IMR-90 (cell line): ENCODE measurements around the gene TSN. TPM values are rescaled to one million over a fixed set of nuclear protein-coding genes. Genes with fewer than 3 reads are reported as not detected.
"Not testable (repeated sequence)": the region's sequence is repeated elsewhere in the genome, so short reads cannot be mapped to it uniquely, and the experiment has no call there.

Experiments used
- ATAC-seq: fragments of 200-7000 bp; cut with Tn5 transposase; 2 replicates; pipeline ENCODE4 v1.9.1; 2020; ENCODE audit warnings: low read depth, mild to moderate bottlenecking, moderate library complexity
- BruUV-seq: library from RNA; stranded (reverse); fragments of 400-500 nt; replicated peaks from 2 replicates; lab custom pipeline; 2021; lab: Mats Ljungman, UMichigan
- CTCF ChIA-PET: fragments of 300-600 bp; formaldehyde crosslinking; extraction: SDS; loops from one replicate; lab custom pipeline; 2021; ENCODE audit warnings: antibody characterized with exemption; lab: Yijun Ruan, JAX
- POLR2A ChIA-PET: fragments of 300-600 bp; sonication (Branson Sonifier 250); formaldehyde crosslinking; loops from one replicate; lab custom pipeline; 2022; ENCODE audit warnings: antibody characterized with exemption; ENCODE audit not compliant: unreplicated experiment; lab: Charles Lee
- DNase-seq: peaks from one replicate; pipeline ENCODE4 v3.0.0; 2013
- H2AFZ ChIP-seq: replicated peaks from 2 replicates; pipeline ENCODE3; 2013; ENCODE audit warnings: low read length, mild to moderate bottlenecking; ENCODE audit not compliant: poor library complexity
- H2AK5ac ChIP-seq: 2 replicates; pipeline ENCODE4 v1.6.1; 2013; ENCODE audit warnings: low read depth, low read length, inconsistent platforms
- H2AK9ac ChIP-seq: replicated peaks from 2 replicates; pipeline ENCODE3; 2013; ENCODE audit warnings: mild to moderate bottlenecking, low read depth, low read length, moderate library complexity; ENCODE audit not compliant: poor library complexity
- H2BK120ac ChIP-seq: 2 replicates; pipeline ENCODE4 v1.6.1; 2013; ENCODE audit warnings: low read depth, low read length, inconsistent platforms
- H2BK15ac ChIP-seq: 3 replicates; pipeline ENCODE4 v1.6.1; 2013; ENCODE audit warnings: low read depth, low read length, inconsistent platforms
- H2BK20ac ChIP-seq: 2 replicates; pipeline ENCODE4 v1.6.1; 2013; ENCODE audit warnings: low read depth, mild to moderate bottlenecking, inconsistent platforms, low read length, moderate library complexity
- H2BK5ac ChIP-seq: 2 replicates; pipeline ENCODE4 v1.6.1; 2013; ENCODE audit warnings: mild to moderate bottlenecking, low read depth, low read length, inconsistent platforms; ENCODE audit not compliant: poor library complexity, severe bottlenecking
- H3K14ac ChIP-seq: replicated peaks from 2 replicates; pipeline ENCODE4 v1.6.1; 2013; ENCODE audit warnings: low read depth, low read length, inconsistent platforms
- H3K18ac ChIP-seq: 2 replicates; pipeline ENCODE4 v1.6.1; 2013; ENCODE audit warnings: low read depth, low read length, control low read depth
- H3K23ac ChIP-seq: 2 replicates; pipeline ENCODE4 v1.6.1; 2013; ENCODE audit warnings: low read depth, low read length, inconsistent platforms
- H3K27ac ChIP-seq: 2 replicates; pipeline ENCODE4 v1.5.1; 2013; ENCODE audit warnings: mild to moderate bottlenecking, control low read depth, low read length; ENCODE audit not compliant: insufficient read depth
- H3K27me3 ChIP-seq: 2 replicates; pipeline ENCODE4 v1.6.1; 2013; ENCODE audit warnings: low read length; ENCODE audit not compliant: control insufficient read depth, insufficient read depth
- H3K36me3 ChIP-seq: 2 replicates; pipeline ENCODE4 v1.6.1; 2013; ENCODE audit warnings: low read length, mixed read lengths; ENCODE audit not compliant: control insufficient read depth, insufficient read depth
- H3K4ac ChIP-seq: 2 replicates; pipeline ENCODE4 v1.6.1; 2013; ENCODE audit warnings: low read depth, low read length, inconsistent platforms
- H3K4me1 ChIP-seq: 2 replicates; pipeline ENCODE4 v1.6.1; 2013; ENCODE audit warnings: low read length, mixed read lengths; ENCODE audit not compliant: control insufficient read depth, insufficient read depth
- H3K4me2 ChIP-seq: 2 replicates; pipeline ENCODE4 v1.6.1; 2013; ENCODE audit warnings: low read depth, mild to moderate bottlenecking, control low read depth, low read length, moderate library complexity
- H3K4me3 ChIP-seq: 2 replicates; pipeline ENCODE4 v1.5.1; 2013; ENCODE audit warnings: low read depth, mild to moderate bottlenecking, control low read depth, low read length, moderate library complexity; ENCODE audit not compliant: insufficient read depth
- H3K56ac ChIP-seq: 2 replicates; pipeline ENCODE4 v1.6.1; 2013; ENCODE audit warnings: low read length, inconsistent platforms; ENCODE audit not compliant: insufficient read depth; ENCODE audit errors: extremely low read depth
- H3K79me1 ChIP-seq, 2 experiments: 2 replicates each; pipeline ENCODE4 v1.6.1; 2013; ENCODE audit warnings: low read length in 2 of 2, inconsistent platforms in 1 of 2, low read depth in 1 of 2
- H3K9ac ChIP-seq: 2 replicates; pipeline ENCODE4 v1.6.1; 2013; ENCODE audit warnings: low read depth, low read length, control low read depth
- H3K9me1 ChIP-seq: 2 replicates; pipeline ENCODE4 v1.6.1; 2013; ENCODE audit warnings: low read length, inconsistent platforms; ENCODE audit not compliant: insufficient read depth
- H3K9me3 ChIP-seq: 2 replicates; pipeline ENCODE4 v1.6.1; 2013; ENCODE audit warnings: low read length; ENCODE audit not compliant: control insufficient read depth, insufficient read depth
- H4K20me1 ChIP-seq: 2 replicates; pipeline ENCODE4 v1.6.1; 2013; ENCODE audit warnings: low read length, inconsistent platforms; ENCODE audit not compliant: insufficient read depth
- H4K5ac ChIP-seq: 2 replicates; pipeline ENCODE4 v1.6.1; 2013; ENCODE audit warnings: mild to moderate bottlenecking, low read depth, low read length, control low read depth
- H4K8ac ChIP-seq, 2 experiments: 2 replicates each; pipeline ENCODE4 v1.6.1; 2013; ENCODE audit warnings: low read depth in 2 of 2, low read length in 2 of 2, control low read depth in 1 of 2, inconsistent platforms in 1 of 2
- H4K91ac ChIP-seq: 2 replicates; pipeline ENCODE4 v1.6.1; 2013; ENCODE audit warnings: low read depth, low read length, inconsistent platforms; ENCODE audit not compliant: insufficient read depth
- MAZ ChIP-seq: IDR thresholded peaks from 2 replicates; pipeline ENCODE4 v1.6.1; 2012; ENCODE audit warnings: low read depth, mild to moderate bottlenecking, low read length, improper control_type of control experiment, moderate library complexity, borderline replicate concordance
- POLR2A ChIP-seq: IDR thresholded peaks from 2 replicates; pipeline ENCODE4 v1.6.1; 2012; ENCODE audit warnings: mild to moderate bottlenecking, low read depth, low read length
- WGBS, 2 experiments: methylation state at CpG; one replicate each; pipeline versions ENCODE4 v1.1.5 to v1.1.7; 2013; ENCODE audit warnings: missing lambda C conversion rate in 2 of 2; ENCODE audit not compliant: insufficient read length in 1 of 2; ENCODE audit errors: extremely low coverage in 2 of 2; 5-methylcytosine and 5-hydroxymethylcytosine counted together
- dilution Hi-C: fragments of 300-500 bp; cut with HindIII; formaldehyde crosslinking; loops from one replicate; pipeline ENCODE4 v1.14.3; 2018; ENCODE audit warnings: low sequenced_read_pairs; ENCODE audit not compliant: unreplicated experiment
- in situ Hi-C: fragments of 300-500 bp; cut with MboI; formaldehyde crosslinking; loops from 3 replicates; pipeline ENCODE4 v1.14.3; 2019; ENCODE audit warnings: low sequenced_read_pairs, inconsistent platforms, mixed read lengths
- intact Hi-C: fragments of 100-400 bp; cut with micrococcal nuclease; formaldehyde crosslinking; loops from 2 replicates; pipeline ENCODE4 v1.10.0; 2022
- polyA plus RNA-seq, 3 experiments: library from polyadenylated mRNA; depleted of rRNA; stranded (reverse); fragments of >200 nt; gene quantifications; 2 replicates each; pipeline ENCODE4 v1.2.3, GENCODE V29; 2012; ENCODE audit warnings: low replicate concordance in 1 of 3
- total RNA-seq: library from RNA; depleted of rRNA; stranded (reverse); fragments of >200 nt; gene quantifications from 2 replicates; pipeline ENCODE4 v1.2.3, GENCODE V29; 2012

TSN gene
- total and polyA plus RNA-seq, 2 of the 4 experiments (the other 2 are of a cell fraction), result 31.0 to 56.3 TPM

- TF ChIP-seq MAZ (no peak), POLR2A (no peak)
Observed at GRCh38 chr2:121810959-121811853, 55.8 kb downstream of the TSN start (continued).

- dilution Hi-C loops, H2BK20ac ChIP-seq, H3K27ac ChIP-seq, H4K91ac ChIP-seq, H3K9ac ChIP-seq, H3K9me1 ChIP-seq, H2BK5ac ChIP-seq, H4K20me1 ChIP-seq, H4K8ac ChIP-seq, H3K4me3 ChIP-seq, H2BK15ac ChIP-seq, H2BK120ac ChIP-seq, H3K4ac ChIP-seq, H3K18ac ChIP-seq, ATAC-seq, H3K56ac ChIP-seq, H3K27me3 ChIP-seq, H3K4me2 ChIP-seq, H2AFZ ChIP-seq, H3K14ac ChIP-seq, H3K36me3 ChIP-seq, H2AK5ac ChIP-seq, BruUV-seq, H3K4me1 ChIP-seq, intact Hi-C loops, CTCF ChIA-PET, H2AK9ac ChIP-seq, H3K23ac ChIP-seq, DNase-seq, H4K5ac ChIP-seq, H3K9me3 ChIP-seq, POLR2A ChIA-PET, H3K79me1 ChIP-seq: not testable (repeated sequence)
- WGBS, 2 experiments, result 80% methylated on average over 1 of the region's 3 CpGs; no CpG with 5 or more reads in 1 of the 2 experiments
- in situ Hi-C loops, result loop anchor here (25.0 kb wide), 1 partner anchor 649 kb away; no protein-coding TSS in a partner anchor
Observed at GRCh38 chr2:121813083-121813482, 57.6 kb downstream of the TSN start.
